ENCODE results near the gene FAM13A.

DNA sequence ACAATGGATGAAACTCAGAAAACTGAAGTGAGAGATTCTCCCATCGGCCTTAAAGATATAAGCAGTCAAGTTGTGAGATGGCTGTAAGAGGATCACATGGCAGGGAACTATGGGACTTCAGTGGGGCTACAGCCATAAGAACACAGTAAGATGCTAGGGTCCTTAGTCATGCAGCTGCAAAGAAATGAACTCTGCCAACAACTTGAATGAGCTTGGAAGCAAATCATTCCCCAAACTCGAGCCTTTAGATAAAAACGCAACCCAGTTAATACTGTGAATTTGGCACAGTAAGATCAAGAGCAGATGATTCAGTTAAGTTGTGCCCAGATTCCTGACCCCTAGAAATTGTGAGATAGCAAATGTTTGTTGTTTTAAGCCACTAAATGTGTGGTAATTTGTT, 117.3 kb downstream of the FAM13A start:
- TF ChIP-seq, protein P1, sequence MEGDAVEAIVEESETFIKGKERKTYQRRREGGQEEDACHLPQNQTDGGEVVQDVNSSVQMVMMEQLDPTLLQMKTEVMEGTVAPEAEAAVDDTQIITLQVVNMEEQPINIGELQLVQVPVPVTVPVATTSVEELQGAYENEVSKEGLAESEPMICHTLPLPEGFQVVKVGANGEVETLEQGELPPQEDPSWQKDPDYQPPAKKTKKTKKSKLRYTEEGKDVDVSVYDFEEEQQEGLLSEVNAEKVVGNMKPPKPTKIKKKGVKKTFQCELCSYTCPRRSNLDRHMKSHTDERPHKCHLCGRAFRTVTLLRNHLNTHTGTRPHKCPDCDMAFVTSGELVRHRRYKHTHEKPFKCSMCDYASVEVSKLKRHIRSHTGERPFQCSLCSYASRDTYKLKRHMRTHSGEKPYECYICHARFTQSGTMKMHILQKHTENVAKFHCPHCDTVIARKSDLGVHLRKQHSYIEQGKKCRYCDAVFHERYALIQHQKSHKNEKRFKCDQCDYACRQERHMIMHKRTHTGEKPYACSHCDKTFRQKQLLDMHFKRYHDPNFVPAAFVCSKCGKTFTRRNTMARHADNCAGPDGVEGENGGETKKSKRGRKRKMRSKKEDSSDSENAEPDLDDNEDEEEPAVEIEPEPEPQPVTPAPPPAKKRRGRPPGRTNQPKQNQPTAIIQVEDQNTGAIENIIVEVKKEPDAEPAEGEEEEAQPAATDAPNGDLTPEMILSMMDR (IDR thresholded peaks at IDR 0.05): no peak
- no peak for TF ChIP-seq EZH2 (IDR thresholded peaks at IDR 0.05; ENCODE audit: borderline replicate concordance, insufficient read depth, low read depth, low read length, poor library complexity, severe bottlenecking)
